Mesothelial cell of epicardium (in vitro differentiated cells): ENCODE measurements around the gene PIP4K2C. TPM values are rescaled to one million over a fixed set of nuclear protein-coding genes. Genes with fewer than 3 reads are reported as not detected.
A peak's percentile ranks its signal among the peaks of the same experiment; 100 is the strongest.
"Not testable (repeated sequence)": the region's sequence is repeated elsewhere in the genome, so short reads cannot be mapped to it uniquely, and the experiment has no call there.

ENCODE experiments used
- DNase-seq, 2 experiments: peaks; one replicate each; pipeline ENCODE4 v3.0.0; 2021; ENCODE audit warnings: low spot score in 2 of 2; ENCODE audit not compliant: unreplicated experiment in 2 of 2
- H3K27ac Mint-ChIP-seq: 2 replicates; pipeline ENCODE4 v1.8.0; 2021; ENCODE audit warnings: mixed read lengths
- H3K27me3 Mint-ChIP-seq: 2 replicates; pipeline ENCODE4 v1.8.0; 2021; ENCODE audit warnings: low read depth, mixed read lengths
- H3K36me3 Mint-ChIP-seq: 2 replicates; pipeline ENCODE4 v1.8.0; 2021; ENCODE audit warnings: mixed read lengths
- H3K4me1 Mint-ChIP-seq: 2 replicates; pipeline ENCODE4 v1.8.0; 2021; ENCODE audit warnings: mixed read lengths
- H3K4me3 Mint-ChIP-seq: 2 replicates; pipeline ENCODE4 v1.8.0; 2021; ENCODE audit warnings: mild to moderate bottlenecking, moderate library complexity, mixed read lengths
- H3K9me3 Mint-ChIP-seq: 2 replicates; pipeline ENCODE4 v1.8.0; 2021; ENCODE audit warnings: mixed read lengths
- CTCF ChIP-seq: fragments of 200-600 bp; sonication (generic); IDR thresholded peaks from one replicate; pipeline ENCODE4 v1.5.0; 2021; ENCODE audit warnings: antibody characterized with exemption; ENCODE audit not compliant: unreplicated experiment
- total RNA-seq: library from RNA; stranded (reverse); gene quantifications from 3 replicates; pipeline ENCODE4 v1.2.1, GENCODE V29; 2021

PIP4K2C gene
- total RNA-seq, 1 donor from 2014 or later, result 24.2 TPM

- peaks cover 75% of the 10 kb centered on the region for H3K27me3 Mint-ChIP-seq
- H3K4me1 Mint-ChIP-seq, result peaks cover 14% of the 10 kb centered on the region
- H3K27ac Mint-ChIP-seq, result no peak overlapping the region
- TF ChIP-seq CTCF, result no peak
- DNase-seq, result no peak
- H3K9me3 Mint-ChIP-seq, result no peaks in the 10 kb centered on the region
- H3K4me3 Mint-ChIP-seq, result no peak overlapping the region
- peaks cover 50% of the 10 kb centered on the region for H3K36me3 Mint-ChIP-seq
Observed at GRCh38 chr12:57617942-57618341, 26.9 kb downstream of the PIP4K2C start.

- not testable (repeated sequence) for DNase-seq, H3K27ac Mint-ChIP-seq, H3K4me3 Mint-ChIP-seq, H3K9me3 Mint-ChIP-seq
- Mint-ChIP-seq H3K4me1 (peaks cover 14% of the 10 kb centered on the region), H3K27me3 (peaks cover 79% of the 10 kb centered on the region), H3K36me3 (peaks cover 50% of the 10 kb centered on the region)
Observed at GRCh38 chr12:57618431-57618830, 27.4 kb downstream of the PIP4K2C start.

- no peak for TF ChIP-seq CTCF
- H3K9me3 Mint-ChIP-seq, result no peaks in the 10 kb centered on the region
- no peak overlapping the region for H3K4me3 Mint-ChIP-seq
- peaks cover 14% of the 10 kb centered on the region for H3K4me1 Mint-ChIP-seq
- no peak overlapping the region for H3K27ac Mint-ChIP-seq
- H3K27me3 Mint-ChIP-seq, result peaks cover 85% of the 10 kb centered on the region
- no peak for DNase-seq
- H3K36me3 Mint-ChIP-seq, result peaks cover 47% of the 10 kb centered on the region
Observed at GRCh38 chr12:57618966-57619433, 28.0 kb downstream of the PIP4K2C start.

GRCh38 chr12:57619434-57620244 is 28.6 kb downstream of the PIP4K2C start:
- Mint-ChIP-seq H3K36me3 (peaks cover 41% of the 10 kb centered on the region), H3K27me3 (peaks cover 92% of the 10 kb centered on the region), H3K27ac (no peak overlapping the region), H3K4me1 (peaks cover 14% of the 10 kb centered on the region), H3K4me3 (no peak overlapping the region), H3K9me3 (no peaks in the 10 kb centered on the region)
- no peak for DNase-seq
- TF ChIP-seq CTCF, result no peak

GRCh38 chr12:57620245-57620935 is 29.4 kb downstream of the PIP4K2C start:
- peaks cover 99% of the 10 kb centered on the region for H3K27me3 Mint-ChIP-seq
- peaks cover 38% of the 10 kb centered on the region for H3K36me3 Mint-ChIP-seq
- TF ChIP-seq CTCF, result no peak
- DNase-seq, result no peak
- H3K9me3 Mint-ChIP-seq, result no peaks in the 10 kb centered on the region
- peak overlapping the region; percentile 65 for H3K4me3 Mint-ChIP-seq
- peaks cover 14% of the 10 kb centered on the region for H3K4me1 Mint-ChIP-seq
- no peak overlapping the region for H3K27ac Mint-ChIP-seq

- Mint-ChIP-seq H3K36me3 (peaks cover 31% of the 10 kb centered on the region), H3K4me1 (peaks cover 14% of the 10 kb centered on the region), H3K9me3 (no peaks in the 10 kb centered on the region), H3K4me3 (peak overlapping the region; percentile 65), H3K27me3 (peaks cover 99% of the 10 kb centered on the region), H3K27ac (no peak overlapping the region)
- no peak for DNase-seq
- TF ChIP-seq CTCF, result no peak
Observed at GRCh38 chr12:57620936-57621496, 30.0 kb downstream of the PIP4K2C start.
